Smooth muscle cell (in vitro differentiated cells): ENCODE results near the gene LYAR. TPM values are rescaled to one million over a fixed set of nuclear protein-coding genes. Genes with fewer than 3 reads are reported as not detected.

Experiments used
- DNase-seq: peaks from one replicate; lab custom pipeline; 2025; ENCODE audit not compliant: unreplicated experiment; lab: John Stamatoyannopoulos, UW
- H2AFZ ChIP-seq: fragments of 200-600 bp; sonication (generic); 2 replicates; pipeline ENCODE4 v1.6.0; 2016; ENCODE audit warnings: antibody characterized with exemption, low read depth, mild to moderate bottlenecking
- H3F3A ChIP-seq: fragments of 200-600 bp; sonication (generic); 2 replicates; pipeline ENCODE4 v1.6.0; 2017; ENCODE audit warnings: antibody characterized with exemption, low read depth
- H3K27ac ChIP-seq: fragments of 200-600 bp; sonication (generic); 2 replicates; pipeline ENCODE4 v1.5.1; 2016; ENCODE audit warnings: low read depth, mild to moderate bottlenecking
- H3K27me3 ChIP-seq: fragments of 200-600 bp; sonication (generic); 2 replicates; pipeline ENCODE4 v1.6.1; 2016; ENCODE audit warnings: low read depth, mild to moderate bottlenecking
- H3K36me3 ChIP-seq: fragments of 200-600 bp; sonication (generic); 2 replicates; pipeline ENCODE4 v1.5.1; 2016; ENCODE audit warnings: low read depth
- H3K4me1 ChIP-seq: fragments of 200-600 bp; sonication (generic); 2 replicates; pipeline ENCODE4 v1.5.1; 2016; ENCODE audit warnings: low read depth
- H3K4me2 ChIP-seq: fragments of 200-600 bp; sonication (generic); 2 replicates; pipeline ENCODE4 v1.6.0; 2016; ENCODE audit warnings: mild to moderate bottlenecking
- H3K4me3 ChIP-seq: fragments of 200-600 bp; sonication (generic); 2 replicates; pipeline ENCODE4 v1.5.1; 2016; ENCODE audit warnings: mild to moderate bottlenecking
- H3K79me2 ChIP-seq: fragments of 200-600 bp; sonication (generic); 2 replicates; pipeline ENCODE4 v1.6.0; 2016; ENCODE audit warnings: low read depth, mild to moderate bottlenecking
- H3K9ac ChIP-seq: fragments of 200-600 bp; sonication (generic); 2 replicates; pipeline ENCODE4 v1.6.0; 2016; ENCODE audit warnings: low read depth
- H3K9me3 ChIP-seq: fragments of 200-600 bp; sonication (generic); replicated peaks from 2 replicates; pipeline ENCODE4 v1.5.1; 2016; ENCODE audit warnings: low read depth
- H4K20me1 ChIP-seq: fragments of 200-600 bp; sonication (generic); 2 replicates; pipeline ENCODE4 v1.6.0; 2016; ENCODE audit warnings: low read depth
- WGBS: methylation state at CpG from one replicate; pipeline ENCODE4 v1.1.7; 2016; ENCODE audit warnings: low lambda C conversion rate; 5-methylcytosine and 5-hydroxymethylcytosine counted together
- polyA plus RNA-seq: library from polyadenylated mRNA; unstranded; fragments of >200 nt; fragmentation: Nextera tagmentation; extraction: Ambion mirVana; gene quantifications from 2 replicates; pipeline ENCODE4 v1.2.1, GENCODE V29; 2016
- total RNA-seq: library from RNA; depleted of rRNA; stranded (reverse); fragments of >200 nt; gene quantifications from 2 replicates; pipeline ENCODE4 v1.2.3, GENCODE V29; 2014
- TF ChIP-seq, protein P1 (sequence below): fragments of 200-600 bp; sonication (generic); IDR thresholded peaks from 2 replicates; pipeline ENCODE4 v1.5.1; 2017; ENCODE audit warnings: borderline replicate concordance, mild to moderate bottlenecking, antibody characterized with exemption; ENCODE audit not compliant: insufficient read depth, poor library complexity, severe bottlenecking

Gene LYAR
- total and polyA plus RNA-seq, 2 experiments from 2014 or later: 8.1 to 12.5 TPM

DNA sequence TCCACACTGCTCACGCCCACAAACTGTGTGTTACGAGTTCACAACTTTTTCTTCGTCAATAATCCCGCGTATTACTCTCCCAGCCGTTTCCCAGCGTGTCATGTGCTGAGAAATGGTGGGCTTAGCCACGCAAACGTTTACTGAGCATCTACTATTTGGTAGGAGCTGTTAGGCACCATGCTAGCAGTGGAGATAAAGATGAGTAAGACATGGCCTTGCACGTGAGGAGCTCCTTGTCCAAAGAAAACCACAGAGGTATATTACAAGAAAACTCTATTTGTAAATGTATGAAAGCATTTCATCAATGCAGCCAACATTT, 41.1 kb downstream of the LYAR start:
- H3K79me2 ChIP-seq: peaks cover 14% of the 10 kb centered on the region
- peak overlapping the region; percentile 93 for H3K4me2 ChIP-seq
- peak overlapping the region; percentile 87 for H3K27ac ChIP-seq
- H3K4me3 ChIP-seq: peak overlapping the region; percentile 94
- H2AFZ ChIP-seq: peak overlapping the region; percentile 98
- WGBS: 33% methylated on average over 10 of the region's 10 CpGs
- DNase-seq: no peak
- TF ChIP-seq, protein P1, sequence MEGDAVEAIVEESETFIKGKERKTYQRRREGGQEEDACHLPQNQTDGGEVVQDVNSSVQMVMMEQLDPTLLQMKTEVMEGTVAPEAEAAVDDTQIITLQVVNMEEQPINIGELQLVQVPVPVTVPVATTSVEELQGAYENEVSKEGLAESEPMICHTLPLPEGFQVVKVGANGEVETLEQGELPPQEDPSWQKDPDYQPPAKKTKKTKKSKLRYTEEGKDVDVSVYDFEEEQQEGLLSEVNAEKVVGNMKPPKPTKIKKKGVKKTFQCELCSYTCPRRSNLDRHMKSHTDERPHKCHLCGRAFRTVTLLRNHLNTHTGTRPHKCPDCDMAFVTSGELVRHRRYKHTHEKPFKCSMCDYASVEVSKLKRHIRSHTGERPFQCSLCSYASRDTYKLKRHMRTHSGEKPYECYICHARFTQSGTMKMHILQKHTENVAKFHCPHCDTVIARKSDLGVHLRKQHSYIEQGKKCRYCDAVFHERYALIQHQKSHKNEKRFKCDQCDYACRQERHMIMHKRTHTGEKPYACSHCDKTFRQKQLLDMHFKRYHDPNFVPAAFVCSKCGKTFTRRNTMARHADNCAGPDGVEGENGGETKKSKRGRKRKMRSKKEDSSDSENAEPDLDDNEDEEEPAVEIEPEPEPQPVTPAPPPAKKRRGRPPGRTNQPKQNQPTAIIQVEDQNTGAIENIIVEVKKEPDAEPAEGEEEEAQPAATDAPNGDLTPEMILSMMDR: no peak
- no peaks in the 10 kb centered on the region for H3K36me3 ChIP-seq
- H3K27me3 ChIP-seq: no peaks in the 10 kb centered on the region
- no peaks in the 10 kb centered on the region for H3F3A ChIP-seq
- no peaks in the 10 kb centered on the region for H3K9me3 ChIP-seq
- H3K4me1 ChIP-seq: peaks cover 13% of the 10 kb centered on the region
- no peaks in the 10 kb centered on the region for H4K20me1 ChIP-seq
- peak overlapping the region; percentile 98 for H3K9ac ChIP-seq

DNA sequence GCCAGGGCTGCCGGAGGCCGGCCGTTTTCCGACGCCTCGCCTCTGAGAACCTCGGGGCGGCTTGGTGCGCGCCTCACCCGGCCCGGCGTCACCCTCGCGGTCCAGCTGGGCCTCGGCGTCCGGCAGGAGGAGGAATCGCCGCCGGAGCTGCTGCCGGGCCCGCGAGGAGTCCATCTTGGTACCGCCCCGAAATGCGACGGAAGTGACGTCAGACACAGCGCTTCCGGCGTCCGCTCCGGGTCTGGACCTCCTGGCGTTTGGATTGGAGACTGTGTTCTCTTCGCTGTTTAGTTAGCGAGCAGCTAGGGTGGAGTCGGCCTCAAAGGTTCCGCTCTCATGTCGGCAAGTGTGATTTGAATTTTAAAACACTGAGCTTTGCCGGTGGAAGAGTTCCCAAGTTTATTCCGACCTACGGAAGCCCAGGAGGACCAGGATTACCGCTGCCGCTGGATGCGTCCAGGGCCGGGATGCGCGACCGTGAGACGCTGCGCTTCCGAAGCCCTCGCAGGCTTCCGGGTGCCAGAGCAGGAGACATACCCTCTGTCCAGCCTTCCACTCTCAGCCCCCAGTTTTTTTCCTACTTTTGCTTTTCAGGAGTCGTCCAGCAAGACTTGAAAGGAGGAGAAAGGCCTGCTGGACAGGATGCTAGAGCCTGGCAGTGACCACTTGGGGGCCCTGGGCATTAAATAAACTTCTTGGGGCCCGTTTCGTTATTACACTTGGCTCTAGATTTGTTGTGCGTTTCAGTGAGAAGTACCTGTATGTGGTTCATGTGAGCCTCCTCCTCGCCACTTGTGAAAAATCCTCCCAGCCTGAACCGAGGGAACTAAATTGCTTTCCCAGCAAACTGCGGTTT, 41.7 kb downstream of the LYAR start, which contains the start of gene TMEM128:
TMEM128 (minus strand) TSS at position 195 of the 856 bp plus-strand sequence; CDS start at position 174, 21 bp downstream.
- Histone ChIP-seq H3K4me1 (peaks cover 13% of the 10 kb centered on the region), H3K79me2 (peaks cover 14% of the 10 kb centered on the region), H3K4me2 (peak within 1 kb of the TSS; percentile 93), H3K4me3 (peak within 1 kb of the TSS; percentile 94), H3K27me3 (no peaks in the 10 kb centered on the region), H3K27ac (peak within 1 kb of the TSS; percentile 87), H3K9me3 (no peaks in the 10 kb centered on the region), H3K36me3 (no peaks in the 10 kb centered on the region), H2AFZ (peak within 1 kb of the TSS; percentile 98), H3K9ac (peak within 1 kb of the TSS; percentile 98), H3F3A (no peaks in the 10 kb centered on the region), H4K20me1 (no peaks in the 10 kb centered on the region)
- peak; percentile 75 for DNase-seq
- TF ChIP-seq, protein P1: peak; percentile 10
- WGBS: 1% methylated on average over 62 of the region's 62 CpGs

DNA sequence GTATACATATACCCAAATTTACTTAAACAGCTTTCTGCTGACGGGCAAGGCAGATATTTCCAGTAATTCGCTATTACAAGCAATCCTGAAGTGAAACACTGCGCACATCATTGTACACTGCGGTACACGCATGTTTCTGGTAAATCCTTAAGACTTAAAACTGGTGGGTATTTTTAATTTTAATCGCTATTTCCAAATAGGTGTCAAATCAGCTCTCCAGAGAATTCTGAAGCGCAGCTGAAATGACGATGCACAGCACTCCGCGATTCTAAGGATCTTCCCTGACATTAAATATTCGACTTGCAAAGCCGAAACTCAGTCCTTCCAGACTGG, 42.3 kb downstream of the LYAR start:
- WGBS: 5% methylated on average over 12 of the region's 12 CpGs
- peak overlapping the region; percentile 93 for H3K4me2 ChIP-seq
- no peaks in the 10 kb centered on the region for H3K9me3 ChIP-seq
- TF ChIP-seq, protein P1: no peak
- peaks cover 14% of the 10 kb centered on the region for H3K79me2 ChIP-seq
- no peaks in the 10 kb centered on the region for H4K20me1 ChIP-seq
- no peaks in the 10 kb centered on the region for H3K36me3 ChIP-seq
- peak overlapping the region; percentile 98 for H2AFZ ChIP-seq
- peak overlapping the region; percentile 94 for H3K4me3 ChIP-seq
- no peaks in the 10 kb centered on the region for H3K27me3 ChIP-seq
- no peaks in the 10 kb centered on the region for H3F3A ChIP-seq
- peaks cover 13% of the 10 kb centered on the region for H3K4me1 ChIP-seq
- DNase-seq: no peak
- H3K9ac ChIP-seq: peak overlapping the region; percentile 98
- peak overlapping the region; percentile 87 for H3K27ac ChIP-seq
